A549 (cell line): Measurements from ENCODE around the gene EP400. TPM values are rescaled to one million over a fixed set of nuclear protein-coding genes. Genes with fewer than 3 reads are reported as not detected.

ENCODE experiments used
- ATAC-seq, 2 experiments: fragments of 200-7000 bp in 1 of 2; fragments of >200 bp in 1 of 2; cut with Nextera tagmentation in 1 of 2; cut with Tn5 transposase in 1 of 2; 3 replicates each; pipeline versions ENCODE4 v1.8.0 to v1.9.1; 2018 to 2020; ENCODE audit warnings: mild to moderate bottlenecking in 1 of 2, moderate library complexity in 1 of 2
- CTCF ChIA-PET: fragments of 300-600 bp; sonication (Branson Sonifier 250); formaldehyde crosslinking; extraction: SDS; loops from one replicate; lab custom pipeline; 2021; ENCODE audit warnings: antibody characterized with exemption, inconsistent platforms; lab: Yijun Ruan, JAX
- POLR2A ChIA-PET: fragments of 350-600 bp; formaldehyde crosslinking; extraction: SDS; loops from one replicate; lab custom pipeline; 2021; ENCODE audit warnings: antibody characterized with exemption, inconsistent platforms; lab: Yijun Ruan, JAX
- DNase-seq, 2 experiments: peaks; one replicate each; pipeline versions ENCODE4 v3.0.0 to v3.0.0-alpha.2; 2011 to 2016; ENCODE audit warnings: low read depth in 1 of 2, low spot score in 1 of 2
- FAIRE-seq: peaks from 2 replicates; lab custom pipeline; 2011; peaks lifted over from hg19 to GRCh38; lab: Jason Lieb, UNC
- H3K27ac ChIP-seq, 2 experiments: fragments of >200 bp; sonication (Bioruptor Twin); formaldehyde crosslinking; 3 replicates each; pipeline ENCODE4 v1.5.1; 2016 to 2017
- H3K4me1 ChIP-seq: fragments of >200 bp; sonication (Bioruptor Twin); formaldehyde crosslinking; 3 replicates; pipeline ENCODE4 v1.6.1; 2016
- H3K4me2 ChIP-seq: fragments of >200 bp; sonication (Bioruptor Twin); formaldehyde crosslinking; 3 replicates; pipeline ENCODE4 v1.6.1; 2016
- H3K4me3 ChIP-seq: fragments of >200 bp; sonication (Bioruptor Twin); formaldehyde crosslinking; 3 replicates; pipeline ENCODE4 v1.5.1; 2016
- H3K9me3 ChIP-seq: fragments of >200 bp; sonication (Bioruptor Twin); formaldehyde crosslinking; 3 replicates; pipeline ENCODE4 v1.6.1; 2016
- EHF ChIP-seq: fragments of 250-450 bp; sonication (Bioruptor Pico); IDR thresholded peaks from 2 replicates; pipeline ENCODE4 v1.5.0; 2020; ENCODE audit warnings: mild to moderate bottlenecking
- EHMT2 ChIP-seq: fragments of 200-600 bp; sonication (generic); IDR thresholded peaks from 2 replicates; pipeline ENCODE4 v1.6.1; 2016; ENCODE audit warnings: antibody characterized with exemption, low read depth, mild to moderate bottlenecking, moderate library complexity
- EP300 ChIP-seq, 2 experiments: fragments of >200 bp; sonication (Bioruptor Twin); formaldehyde crosslinking; IDR thresholded peaks; 2 replicates in 1 of 2; 3 replicates in 1 of 2; pipeline ENCODE4 v1.6.1; 2016 to 2017
- GATA3 ChIP-seq: IDR thresholded peaks from 2 replicates; pipeline ENCODE4 v1.6.1; 2012; ENCODE audit warnings: borderline replicate concordance
- MAFK ChIP-seq: fragments of 450-650 bp; IDR thresholded peaks from 2 replicates; pipeline ENCODE4 v1.6.1; 2014; ENCODE audit not compliant: partially characterized antibody
- MYC ChIP-seq: IDR thresholded peaks from 2 replicates; pipeline ENCODE4 v1.6.1; 2012; ENCODE audit warnings: mild to moderate bottlenecking, inconsistent platforms, low read length, improper control_type of control experiment, borderline replicate concordance
- NR3C1 ChIP-seq: fragments of >200 bp; sonication (Bioruptor Twin); formaldehyde crosslinking; IDR thresholded peaks from 3 replicates; pipeline ENCODE4 v1.6.1; 2017
- PHF8 ChIP-seq: fragments of 200-600 bp; sonication (generic); IDR thresholded peaks from 2 replicates; pipeline ENCODE4 v1.6.1; 2016; ENCODE audit warnings: low read depth, mild to moderate bottlenecking, antibody characterized with exemption, moderate library complexity, borderline replicate concordance
- RFX5 ChIP-seq: fragments of 450-650 bp; IDR thresholded peaks from 2 replicates; pipeline ENCODE4 v1.7.1; 2014; ENCODE audit warnings: antibody characterized with exemption, mild to moderate bottlenecking, moderate library complexity
- SMC3 ChIP-seq: fragments of >200 bp; sonication (Bioruptor Twin); formaldehyde crosslinking; IDR thresholded peaks from 3 replicates; pipeline ENCODE4 v1.6.1; 2018; ENCODE audit warnings: inconsistent platforms
- WGBS: methylation state at CpG from one replicate; pipeline ENCODE4 v1.1.6; 2017; ENCODE audit errors: missing lambda C conversion rate; 5-methylcytosine and 5-hydroxymethylcytosine counted together
- polyA plus RNA-seq, 4 experiments: library from polyadenylated mRNA; depleted of rRNA in 3 of 4; stranded (reverse); fragments of >200 nt; fragmentation: RNase III in 1 of 4; extraction: RNeasy Plus Mini Kit Qiagen cat#74134 plus additional on column Dnase treatment in 1 of 4; gene quantifications; 2 replicates in 3 of 4; 3 replicates in 1 of 4; pipeline ENCODE4 v1.2.3, GENCODE V29; 2011 to 2017
- TF ChIP-seq, protein P1 (sequence below): IDR thresholded peaks from 2 replicates; pipeline ENCODE4 v1.6.1; 2012
- TF ChIP-seq, protein P2 (sequence below): IDR thresholded peaks from 2 replicates; pipeline ENCODE4 v1.6.1; 2012; ENCODE audit warnings: low read depth, borderline replicate concordance
- TF ChIP-seq, protein P3 (sequence below): fragments of 450-650 bp; IDR thresholded peaks from 2 replicates; pipeline ENCODE4 v1.6.1; 2014; ENCODE audit warnings: antibody characterized with exemption

Gene EP400
- polyA plus RNA-seq, 2 of the 4 experiments (the other 2 are of a cell fraction) = 9.7 to 15.2 TPM

DNA sequence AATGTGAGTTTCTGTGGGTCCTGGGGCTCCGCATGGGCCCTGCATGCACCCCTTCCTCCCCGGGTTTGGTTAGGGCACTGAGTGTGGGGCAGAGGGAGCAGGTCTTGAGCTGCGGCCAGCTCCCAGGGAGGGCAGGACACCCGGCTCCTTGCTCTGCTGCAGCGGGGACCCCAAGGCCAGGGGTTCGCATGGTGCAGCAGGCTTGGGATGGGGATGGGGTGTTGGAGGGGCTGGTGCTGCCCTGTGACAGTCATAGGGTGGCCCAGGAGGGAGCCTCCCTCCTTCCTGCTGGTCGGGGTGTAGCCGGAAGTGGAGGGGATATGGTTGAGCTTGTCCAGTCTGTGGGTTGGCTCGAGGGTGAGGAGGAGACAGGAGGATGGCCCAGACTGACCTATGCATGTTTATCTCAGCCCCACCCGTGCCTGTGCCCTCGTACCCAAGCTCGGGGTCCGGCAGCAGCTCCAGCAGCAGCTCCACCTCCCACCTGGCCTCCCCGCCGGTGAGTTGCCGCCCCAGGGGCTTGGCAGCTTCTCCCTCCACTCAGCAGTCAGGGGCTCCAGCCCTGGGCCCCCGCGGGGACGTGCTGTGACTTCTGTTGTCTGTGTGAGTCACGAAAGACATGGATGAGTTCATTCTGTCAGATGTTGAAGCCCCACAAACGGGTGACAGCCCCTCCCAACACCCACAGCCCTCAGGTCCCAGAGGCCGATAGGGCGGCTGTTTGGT lies 39.3 kb upstream of the EP400 start:
- ATAC-seq (0 out of 6 replicates have a peak, but pooled peaks of 1 of the 2 experiments have one; percentile 1), FAIRE-seq (no peak)
- POLR2A ChIA-PET = no interaction called here

DNA sequence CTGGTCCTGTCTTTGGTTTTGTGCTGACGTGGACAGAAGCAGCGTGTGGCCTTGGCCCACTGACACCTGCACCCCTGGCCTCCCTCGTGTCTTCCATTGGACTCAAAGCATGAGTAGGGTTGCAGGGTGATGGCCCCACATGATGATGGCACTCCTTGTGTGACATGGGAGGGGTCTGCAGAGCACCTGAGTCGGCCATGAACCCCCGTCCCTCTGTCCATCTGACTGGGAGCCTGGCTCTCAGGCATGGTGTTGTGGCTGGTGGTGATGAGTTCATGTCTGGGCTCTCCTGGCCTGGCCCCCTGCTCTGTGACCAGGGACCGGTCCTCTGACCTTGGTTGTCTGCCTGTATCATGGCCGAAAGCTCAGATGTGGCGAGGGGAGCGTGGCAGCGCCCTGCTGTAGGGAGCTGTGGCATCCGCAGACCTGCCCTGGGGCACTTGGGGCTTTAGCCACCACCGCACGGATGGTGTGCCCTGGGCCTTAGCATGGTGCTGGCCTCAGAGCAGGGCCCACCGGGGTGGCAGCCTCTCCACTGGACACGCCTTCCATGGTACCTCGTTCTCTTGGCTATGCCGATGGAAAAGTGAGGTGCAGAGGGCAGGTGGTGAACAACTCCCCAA lies 38.6 kb upstream of the EP400 start:
- H3K9me3 ChIP-seq = no peaks in the 10 kb centered on the region
- no peak for DNase-seq
- WGBS = 92% methylated on average over 15 of the region's 17 CpGs
- H3K27ac ChIP-seq = peak overlapping the region; percentile 76 to 88; a peak in 4 of 6 replicates
- peaks cover 44% of the 10 kb centered on the region for H3K4me1 ChIP-seq
- ChIA-PET POLR2A (no interaction called here), CTCF (interaction anchor here (0.7 to 3.7 kb wide), 3 partner anchors 38 to 60 kb away, joined by 3 to 24 read pairs (median 4); no protein-coding TSS in a partner anchor)
- no peak for FAIRE-seq
- 0 out of 6 replicates have a peak, but pooled peaks of 1 of the 2 experiments have one; percentile 1 for ATAC-seq
- H3K4me2 ChIP-seq = no peak overlapping the region
- H3K4me3 ChIP-seq = no peak overlapping the region
- no peak for TF ChIP-seq EHF (CRISPR knock-in tag)
- no peak for TF ChIP-seq SMC3
- peak; percentile 36 for TF ChIP-seq MAFK
- no peak for TF ChIP-seq RFX5
- TF ChIP-seq NR3C1 = no peak
- TF ChIP-seq, all 56 proteins: peak for 1

More for the DNA sequence above, 39.3 kb upstream of the EP400 start:
- no peak for TF ChIP-seq EHMT2
- TF ChIP-seq, protein P1, sequence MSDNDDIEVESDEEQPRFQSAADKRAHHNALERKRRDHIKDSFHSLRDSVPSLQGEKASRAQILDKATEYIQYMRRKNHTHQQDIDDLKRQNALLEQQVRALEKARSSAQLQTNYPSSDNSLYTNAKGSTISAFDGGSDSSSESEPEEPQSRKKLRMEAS = no peak
- no peak for TF ChIP-seq MYC
- TF ChIP-seq, protein P2, sequence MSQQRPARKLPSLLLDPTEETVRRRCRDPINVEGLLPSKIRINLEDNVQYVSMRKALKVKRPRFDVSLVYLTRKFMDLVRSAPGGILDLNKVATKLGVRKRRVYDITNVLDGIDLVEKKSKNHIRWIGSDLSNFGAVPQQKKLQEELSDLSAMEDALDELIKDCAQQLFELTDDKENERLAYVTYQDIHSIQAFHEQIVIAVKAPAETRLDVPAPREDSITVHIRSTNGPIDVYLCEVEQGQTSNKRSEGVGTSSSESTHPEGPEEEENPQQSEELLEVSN = no peak
- H3K9me3 ChIP-seq = no peaks in the 10 kb centered on the region
- H3K4me1 ChIP-seq = peaks cover 44% of the 10 kb centered on the region
- no peak for DNase-seq
- H3K4me2 ChIP-seq = no peak overlapping the region
- CTCF ChIA-PET = interaction anchor here (0.5 to 3.7 kb wide), 3 partner anchors 40 to 68 kb away, joined by 3 to 24 read pairs (median 4); partner anchors contain the start of gene EP400
- peak overlapping the region; percentile 44 to 88; a peak in 3 of 6 replicates for H3K27ac ChIP-seq
- H3K4me3 ChIP-seq = no peak overlapping the region
- WGBS = 75% methylated on average over 20 of the region's 23 CpGs

GRCh38 chr12:131911851-131912477 lies 37.8 kb upstream of the EP400 start:
- CTCF ChIA-PET = interaction anchor here (0.7 to 3.7 kb wide), 7 partner anchors 9 to 73 kb away, joined by 3 to 24 read pairs (median 3); no protein-coding TSS in a partner anchor
- Histone ChIP-seq H3K9me3 (no peaks in the 10 kb centered on the region), H3K27ac (peak overlapping the region; percentile 76 to 88), H3K4me2 (peak overlapping the region; percentile 61), H3K4me1 (peaks cover 44% of the 10 kb centered on the region), H3K4me3 (no peak overlapping the region)
- WGBS = 67% methylated on average over 16 of the region's 22 CpGs
- no peak for DNase-seq
- FAIRE-seq = no peak
- TF ChIP-seq MAFK (no peak), PHF8 (no peak), GATA3 (no peak), EP300 (IDR thresholded peaks at IDR 0.05) (no peak)
- TF ChIP-seq, protein P2 = no peak
- TF ChIP-seq, protein P1 = no peak
- TF ChIP-seq, protein P3, sequence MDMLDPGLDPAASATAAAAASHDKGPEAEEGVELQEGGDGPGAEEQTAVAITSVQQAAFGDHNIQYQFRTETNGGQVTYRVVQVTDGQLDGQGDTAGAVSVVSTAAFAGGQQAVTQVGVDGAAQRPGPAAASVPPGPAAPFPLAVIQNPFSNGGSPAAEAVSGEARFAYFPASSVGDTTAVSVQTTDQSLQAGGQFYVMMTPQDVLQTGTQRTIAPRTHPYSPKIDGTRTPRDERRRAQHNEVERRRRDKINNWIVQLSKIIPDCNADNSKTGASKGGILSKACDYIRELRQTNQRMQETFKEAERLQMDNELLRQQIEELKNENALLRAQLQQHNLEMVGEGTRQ = no peak
- TF ChIP-seq, all 56 proteins: peak for 0
- POLR2A ChIA-PET = no interaction called here
- ATAC-seq = peak; percentile 20 to 44; a peak in 4 of 6 replicates
